GM10248 (cell line): ENCODE results near the gene MFNG.
A peak's percentile ranks its signal among the peaks of the same experiment; 100 is the strongest.

ENCODE experiments used
- CTCF ChIA-PET: fragments of 300-600 bp; sonication (Branson Sonifier 250); formaldehyde crosslinking; extraction: SDS; loops from one replicate; lab custom pipeline; 2021; ENCODE audit warnings: antibody characterized with exemption; lab: Yijun Ruan, JAX
- POLR2A ChIA-PET: fragments of 350-650 bp; sonication (Branson Sonifier 250); formaldehyde crosslinking; extraction: SDS; loops from one replicate; lab custom pipeline; 2020; ENCODE audit warnings: antibody characterized with exemption; lab: Yijun Ruan, JAX
- DNase-seq: peaks from one replicate; pipeline ENCODE4 v3.0.0; 2012; ENCODE audit errors: extremely low spot score
- TF ChIP-seq, protein P1 (sequence below): IDR thresholded peaks from 2 replicates; pipeline ENCODE4 v1.5.1; 2012; ENCODE audit warnings: mild to moderate bottlenecking, low read depth; ENCODE audit errors: extremely low read depth, missing control alignments, control extremely low read depth

The MFNG gene

GRCh38 chr22:37497062-37497599, 10.9 kb upstream of the MFNG start:
- TF ChIP-seq, protein P1, sequence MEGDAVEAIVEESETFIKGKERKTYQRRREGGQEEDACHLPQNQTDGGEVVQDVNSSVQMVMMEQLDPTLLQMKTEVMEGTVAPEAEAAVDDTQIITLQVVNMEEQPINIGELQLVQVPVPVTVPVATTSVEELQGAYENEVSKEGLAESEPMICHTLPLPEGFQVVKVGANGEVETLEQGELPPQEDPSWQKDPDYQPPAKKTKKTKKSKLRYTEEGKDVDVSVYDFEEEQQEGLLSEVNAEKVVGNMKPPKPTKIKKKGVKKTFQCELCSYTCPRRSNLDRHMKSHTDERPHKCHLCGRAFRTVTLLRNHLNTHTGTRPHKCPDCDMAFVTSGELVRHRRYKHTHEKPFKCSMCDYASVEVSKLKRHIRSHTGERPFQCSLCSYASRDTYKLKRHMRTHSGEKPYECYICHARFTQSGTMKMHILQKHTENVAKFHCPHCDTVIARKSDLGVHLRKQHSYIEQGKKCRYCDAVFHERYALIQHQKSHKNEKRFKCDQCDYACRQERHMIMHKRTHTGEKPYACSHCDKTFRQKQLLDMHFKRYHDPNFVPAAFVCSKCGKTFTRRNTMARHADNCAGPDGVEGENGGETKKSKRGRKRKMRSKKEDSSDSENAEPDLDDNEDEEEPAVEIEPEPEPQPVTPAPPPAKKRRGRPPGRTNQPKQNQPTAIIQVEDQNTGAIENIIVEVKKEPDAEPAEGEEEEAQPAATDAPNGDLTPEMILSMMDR: no peak
- no peak for DNase-seq
- CTCF ChIA-PET: interaction anchor here (1.5 to 4.3 kb wide), 2 partner anchors 24 to 67 kb away, joined by 3 to 18 read pairs; no protein-coding TSS in a partner anchor
- POLR2A ChIA-PET: no interaction called here

DNA sequence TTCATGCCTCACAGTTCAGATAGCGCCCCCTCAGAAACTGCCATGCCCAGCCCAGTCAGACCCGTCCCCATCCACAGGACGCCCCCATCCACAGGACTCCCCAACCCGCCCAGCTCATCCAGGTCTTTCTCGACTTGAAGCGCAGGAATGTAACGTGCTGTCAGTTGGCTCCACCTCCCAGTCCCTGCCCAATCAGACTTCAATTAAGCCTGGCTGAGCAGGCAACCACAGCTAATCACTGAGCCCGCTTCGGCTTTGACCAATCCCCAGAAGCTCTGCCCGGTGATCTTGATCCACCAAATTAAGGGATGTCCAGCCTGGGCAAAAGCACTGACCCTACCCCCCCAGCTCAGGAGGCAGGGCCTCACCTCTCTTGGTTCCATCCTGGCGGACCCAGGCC, 10.5 kb upstream of the MFNG start:
- no peak for DNase-seq
- POLR2A ChIA-PET: no interaction called here
- CTCF ChIA-PET: interaction anchor here (4.3 kb wide), 1 partner anchor 24 kb away, joined by 18 read pairs; no protein-coding TSS in a partner anchor
- TF ChIP-seq, protein P1: no peak

DNA sequence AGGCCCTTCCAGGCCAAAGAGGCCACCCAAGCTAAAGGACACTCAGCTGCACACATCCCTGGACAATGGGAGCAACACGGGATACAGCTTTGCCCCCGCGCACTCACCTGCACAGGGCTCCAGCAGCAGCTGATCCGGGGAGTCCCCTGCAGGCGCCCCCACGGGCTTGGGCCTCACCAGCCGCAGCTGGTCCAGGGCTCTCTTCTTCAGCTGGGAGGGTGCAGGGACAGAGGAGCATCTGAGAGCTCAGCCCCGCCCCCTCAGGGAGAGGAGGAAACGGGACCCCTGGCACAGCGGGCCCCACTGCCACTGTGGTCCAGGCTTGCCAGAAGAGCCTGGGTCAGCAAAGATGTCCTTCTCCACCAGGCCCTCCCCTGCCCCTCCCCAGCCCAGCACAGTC, 7.8 kb upstream of the MFNG start:
- DNase-seq: no peak
- TF ChIP-seq, protein P1: no peak
- CTCF ChIA-PET: interaction anchor here (0.9 to 3.4 kb wide), 3 partner anchors 18 to 113 kb away, joined by 3 to 14 read pairs (median 4); no protein-coding TSS in a partner anchor
- POLR2A ChIA-PET: no interaction called here

- POLR2A ChIA-PET: no interaction called here
- TF ChIP-seq, protein P1: peak; percentile 49
- CTCF ChIA-PET: interaction anchor here (1.0 to 3.4 kb wide), 4 partner anchors 14 to 175 kb away, joined by 3 to 14 read pairs (median 4); no protein-coding TSS in a partner anchor
- peak; percentile 75 for DNase-seq
These were observed 6.5 kb upstream of the MFNG start for GRCh38 chr22:37492428-37493344.

GRCh38 chr22:37491559-37492427, 5.6 kb upstream of the MFNG start:
- DNase-seq: no peak
- TF ChIP-seq, protein P1: no peak
- POLR2A ChIA-PET: no interaction called here
- CTCF ChIA-PET: interaction anchor here (1.0 to 1.2 kb wide), 4 partner anchors 13 to 174 kb away, joined by 3 to 5 read pairs (median 3); no protein-coding TSS in a partner anchor

DNA sequence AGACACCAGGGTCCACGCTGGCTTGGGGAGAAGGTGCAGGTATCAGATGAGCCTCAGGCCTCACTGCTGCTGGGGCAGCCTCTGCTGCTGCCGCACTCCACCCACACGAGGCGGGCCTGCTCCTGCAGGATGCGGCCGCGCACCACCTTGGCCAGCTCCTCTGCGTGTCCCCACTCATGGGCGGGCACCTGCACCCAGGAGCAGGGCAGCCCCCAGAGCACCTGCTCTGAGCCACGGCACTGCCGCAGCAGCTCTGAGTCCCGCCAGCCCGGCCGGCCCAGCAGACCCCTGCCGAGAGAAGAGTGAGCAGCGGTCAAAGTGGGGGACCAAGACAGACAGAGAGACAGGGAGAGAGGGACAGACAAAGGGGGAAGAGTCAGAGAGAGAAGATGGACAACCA, 4.9 kb upstream of the MFNG start:
- CTCF ChIA-PET: interaction anchor here (1.0 kb wide), 2 partner anchors 15 to 76 kb away, joined by 3 to 5 read pairs; no protein-coding TSS in a partner anchor
- TF ChIP-seq, protein P1: no peak
- DNase-seq: no peak
- POLR2A ChIA-PET: no interaction called here
